Measurements from ENCODE around the gene DENND11.

Gene DENND11

GRCh38 chr7:141702047-141702567, at the start of gene DENND11:
DENND11 (minus strand) TSS chr7:141702166; CDS start chr7:141702153, 13 bp downstream.
- DNase-seq (ENCODE audit: low read depth), result peak; percentile 33

- no peak for DNase-seq (ENCODE audit: low read depth)
These were observed 46.4 kb upstream of the DENND11 start for GRCh38 chr7:141748396-141748795.

GRCh38 chr7:141744131-141744530, 42.2 kb upstream of the DENND11 start:
- no peak for DNase-seq (ENCODE audit: low read depth)

- no peak for DNase-seq (ENCODE audit: low read depth)
These were observed 40.3 kb upstream of the DENND11 start for GRCh38 chr7:141742229-141742628.

GRCh38 chr7:141739250-141739649, 37.3 kb upstream of the DENND11 start:
- DNase-seq (ENCODE audit: low read depth), result no peak

- DNase-seq (ENCODE audit: low read depth), result no peak
These were observed 36.6 kb upstream of the DENND11 start for GRCh38 chr7:141738592-141739013.

GRCh38 chr7:141737836-141738591, 36.0 kb upstream of the DENND11 start, which contains the start of gene SSBP1:
SSBP1 (plus strand) TSS chr7:141738358; CDS start chr7:141739167, 809 bp downstream.
- DNase-seq (ENCODE audit: low read depth), result peak; percentile 82

GRCh38 chr7:141737118-141737835, 35.3 kb upstream of the DENND11 start:
- DNase-seq (ENCODE audit: low read depth), result no peak

- DNase-seq (ENCODE audit: low read depth), result no peak
These were observed 29.6 kb upstream of the DENND11 start for GRCh38 chr7:141731476-141732149.

GRCh38 chr7:141729020-141729419, 27.1 kb upstream of the DENND11 start:
- DNase-seq (ENCODE audit: low read depth), result no peak

- DNase-seq (ENCODE audit: low read depth), result no peak
These were observed 20.6 kb upstream of the DENND11 start for GRCh38 chr7:141722529-141722928.

GRCh38 chr7:141717450-141717849, 15.5 kb upstream of the DENND11 start:
- DNase-seq (ENCODE audit: low read depth), result no peak

- DNase-seq (ENCODE audit: low read depth), result no peak
These were observed 14.1 kb upstream of the DENND11 start for GRCh38 chr7:141715794-141716689.

- DNase-seq (ENCODE audit: low read depth), result no peak
These were observed 13.1 kb upstream of the DENND11 start for GRCh38 chr7:141715018-141715417.

GRCh38 chr7:141714571-141714970, 12.6 kb upstream of the DENND11 start:
- DNase-seq (ENCODE audit: low read depth), result no peak

- no peak for DNase-seq (ENCODE audit: low read depth)
These were observed 11.9 kb upstream of the DENND11 start for GRCh38 chr7:141713890-141714289.

GRCh38 chr7:141712603-141713255, 10.8 kb upstream of the DENND11 start:
- DNase-seq (ENCODE audit: low read depth), result no peak

- DNase-seq (ENCODE audit: low read depth), result no peak
These were observed 8.3 kb upstream of the DENND11 start for GRCh38 chr7:141710301-141710700.

- no peak for DNase-seq (ENCODE audit: low read depth)
These were observed 7.8 kb upstream of the DENND11 start for GRCh38 chr7:141709749-141710148.

- no peak for DNase-seq (ENCODE audit: low read depth)
These were observed 7.4 kb upstream of the DENND11 start for GRCh38 chr7:141709318-141709717.

GRCh38 chr7:141708351-141708750, 6.4 kb upstream of the DENND11 start, which contains the start of gene WEE2:
WEE2 (plus strand) TSS chr7:141708353; CDS start chr7:141708759, 406 bp downstream.
- DNase-seq (ENCODE audit: low read depth), result no peak
